ENCODE measurements around the gene CREG2.

The CREG2 gene

GRCh38 chr2:101295895-101296294, 91.4 kb downstream of the CREG2 start:
- H3K4me3 ChIP-seq (ENCODE audit: low read depth, low read length) = no peak overlapping the region
- no peak for DNase-seq (ENCODE audit: low read depth)
